ENCODE data around the gene EPHB2. TPM values are rescaled to one million over a fixed set of nuclear protein-coding genes. Genes with fewer than 3 reads are reported as not detected.

Gene EPHB2
- total and polyA plus RNA-seq, 2 of the 4 experiments (the other 2 are of a cell fraction): 52.3 to 58.8 TPM

- Histone ChIP-seq H2BK120ac (ENCODE audit: low read depth, low read length) (peak overlapping the region; percentile 55), H3K4me1 (ENCODE audit: control insufficient read depth, insufficient read depth, low read length) (peaks cover 7% of the 10 kb centered on the region), H3K4me2 (ENCODE audit: low read depth, low read length) (no peak overlapping the region), H3K9ac (ENCODE audit: low read depth, low read length) (no peak overlapping the region), H3K23ac (ENCODE audit: low read depth, low read length) (no peak overlapping the region), H3K56ac (ENCODE audit: extremely low read depth, insufficient read depth, low read length) (no peak overlapping the region), H3K27me3 (ENCODE audit: control insufficient read depth, insufficient read depth, low read length) (no peaks in the 10 kb centered on the region), H2AK5ac (ENCODE audit: low read depth, low read length) (peak overlapping the region; percentile 56; the same call in 1 of the 2 replicates), H3K27ac (ENCODE audit: insufficient read depth, low read length) (no peak overlapping the region), H4K20me1 (ENCODE audit: insufficient read depth, low read length) (peaks cover 24% of the 10 kb centered on the region; the same call in 1 of the 2 replicates), H4K5ac (ENCODE audit: low read depth, low read length) (no peak overlapping the region), H3K9me3 (ENCODE audit: control insufficient read depth, insufficient read depth, low read length) (no peaks in the 10 kb centered on the region), H2AK9ac (replicated peaks; ENCODE audit: low read depth, low read length, poor library complexity) (no peak overlapping the region), H2BK20ac (ENCODE audit: low read depth, low read length) (peak overlapping the region; percentile 45), H3K36me3 (ENCODE audit: control insufficient read depth, insufficient read depth, low read length) (peaks cover 19% of the 10 kb centered on the region), H2BK15ac (ENCODE audit: low read depth, low read length) (no peak overlapping the region), H2BK5ac (ENCODE audit: low read depth, low read length, poor library complexity, severe bottlenecking) (no peak overlapping the region), H3K79me1 (ENCODE audit: low read depth in 1 of 2, low read length in 2 of 2) (peaks cover 10 to 23% of the 10 kb centered on the region in 2 experiments; a peak in 2 of 4 replicates), H3K4me3 (ENCODE audit: insufficient read depth, low read depth, low read length) (no peak overlapping the region), H4K91ac (ENCODE audit: insufficient read depth, low read depth, low read length) (peak overlapping the region; percentile 60), H3K14ac (replicated peaks; ENCODE audit: low read depth, low read length) (peak overlapping the region; percentile 60), H4K8ac (ENCODE audit: low read depth in 2 of 2, low read length in 2 of 2) (no peak overlapping the region), H2AFZ (replicated peaks; ENCODE audit: low read length, poor library complexity) (no peak overlapping the region), H3K18ac (ENCODE audit: low read depth, low read length) (no peak overlapping the region), H3K9me1 (ENCODE audit: insufficient read depth, low read length) (peaks cover 9% of the 10 kb centered on the region; the same call in 1 of the 2 replicates), H3K4ac (ENCODE audit: low read depth, low read length) (peak overlapping the region; percentile 55)
- POLR2A ChIA-PET (ENCODE audit: unreplicated experiment): no interaction called here
- DNase-seq (no peak), ATAC-seq (ENCODE audit: low read depth) (no peak)
- in situ Hi-C loops (cut with MboI; ENCODE audit: low sequenced_read_pairs) (no loop called here), intact Hi-C loops (cut with micrococcal nuclease) (no loop called here), dilution Hi-C loops (cut with HindIII; ENCODE audit: low sequenced_read_pairs, unreplicated experiment) (no loop called here)
- no peak for TF ChIP-seq FOS (IDR thresholded peaks at IDR 0.05; ENCODE audit: low read depth, low read length)
- TF ChIP-seq RFX5 (IDR thresholded peaks at IDR 0.05; ENCODE audit: low read depth, low read length): no peak
- no peak for TF ChIP-seq RAD21 (IDR thresholded peaks at IDR 0.05; ENCODE audit: low read length)
- no peak for TF ChIP-seq SMC3 (IDR thresholded peaks at IDR 0.05; ENCODE audit: low read depth, low read length)
- TF ChIP-seq USF2 (IDR thresholded peaks at IDR 0.05; ENCODE audit: low read depth, low read length): no peak
- TF ChIP-seq CTCF (conservative IDR thresholded peaks at IDR 0.05; ENCODE audit: low read depth, low read length): no peak
- TF ChIP-seq, protein P1, sequence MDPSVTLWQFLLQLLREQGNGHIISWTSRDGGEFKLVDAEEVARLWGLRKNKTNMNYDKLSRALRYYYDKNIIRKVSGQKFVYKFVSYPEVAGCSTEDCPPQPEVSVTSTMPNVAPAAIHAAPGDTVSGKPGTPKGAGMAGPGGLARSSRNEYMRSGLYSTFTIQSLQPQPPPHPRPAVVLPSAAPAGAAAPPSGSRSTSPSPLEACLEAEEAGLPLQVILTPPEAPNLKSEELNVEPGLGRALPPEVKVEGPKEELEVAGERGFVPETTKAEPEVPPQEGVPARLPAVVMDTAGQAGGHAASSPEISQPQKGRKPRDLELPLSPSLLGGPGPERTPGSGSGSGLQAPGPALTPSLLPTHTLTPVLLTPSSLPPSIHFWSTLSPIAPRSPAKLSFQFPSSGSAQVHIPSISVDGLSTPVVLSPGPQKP (IDR thresholded peaks at IDR 0.05; ENCODE audit: borderline replicate concordance, low read depth, low read length): no peak
- TF ChIP-seq CEBPB (IDR thresholded peaks at IDR 0.05; ENCODE audit: low read depth, low read length): no peak
- no peak for TF ChIP-seq MXI1 (IDR thresholded peaks at IDR 0.05; ENCODE audit: borderline replicate concordance, low read depth, low read length)
- TF ChIP-seq BHLHE40 (IDR thresholded peaks at IDR 0.05; ENCODE audit: low read depth, low read length): no peak
- 80% methylated on average over 1 of the region's 4 CpGs; no CpG with 5 or more reads in 1 of the 2 experiments for WGBS, 2 experiments (ENCODE audit: extremely low coverage in 2 of 2, insufficient read length in 1 of 2)
- CTCF ChIA-PET: interaction anchor here (0.9 to 1.9 kb wide), 6 partner anchors 19 to 188 kb away, joined by 3 to 31 read pairs (median 5); no protein-coding TSS in a partner anchor
- BruUV-seq (replicated peaks): no TSS peak
Observed at GRCh38 chr1:22860883-22861385, 150.3 kb downstream of the EPHB2 start.

Data from IMR-90 (cell line).